ENCODE data around the gene CCL3. TPM values are rescaled to one million over a fixed set of nuclear protein-coding genes. Genes with fewer than 3 reads are reported as not detected.

The CCL3 gene
- total RNA-seq, 1 experiment from 2014 or later, result not detected

- DNase-seq (no peak), ATAC-seq (no peak)
- no peaks in the 10 kb centered on the region for H3K9me3 ChIP-seq (ENCODE audit: low read length)
- intact Hi-C loops (cut with micrococcal nuclease), result no loop called here
- BruUV-seq (replicated peaks), result no TSS peak
- H3K27ac ChIP-seq (ENCODE audit: low read length), result no peak overlapping the region
- H4K20me1 ChIP-seq (ENCODE audit: low read length), result no peaks in the 10 kb centered on the region
- no peaks in the 10 kb centered on the region for H3K4me1 ChIP-seq (ENCODE audit: insufficient read depth, low read length)
- no peaks in the 10 kb centered on the region for H3K79me2 ChIP-seq (ENCODE audit: low read length)
- POLR2A ChIA-PET (ENCODE audit: unreplicated experiment), result no interaction called here
- H3K36me3 ChIP-seq (ENCODE audit: low read depth, low read length), result no peaks in the 10 kb centered on the region
- H3K9ac ChIP-seq (ENCODE audit: low read length), result no peak overlapping the region
- H3K4me3 ChIP-seq (ENCODE audit: low read length), result no peak overlapping the region
- no peaks in the 10 kb centered on the region for H3F3A ChIP-seq (ENCODE audit: low read length, unreplicated experiment)
- H3K4me2 ChIP-seq (ENCODE audit: low read length), result no peak overlapping the region
- H3K27me3 ChIP-seq (ENCODE audit: low read length), result peaks cover 9% of the 10 kb centered on the region; the same call in 1 of the 2 replicates
- TF ChIP-seq EZH2 (IDR thresholded peaks at IDR 0.05; ENCODE audit: low read length, unreplicated experiment) (no peak), CTCF (conservative IDR thresholded peaks at IDR 0.05; ENCODE audit: low read depth, low read length) (no peak), EZH2phosphoT487 (IDR thresholded peaks at IDR 0.05; ENCODE audit: borderline replicate concordance, low read length) (no peak)
- no peaks in the 10 kb centered on the region for H3K9me2 ChIP-seq (replicated peaks; ENCODE audit: low read length)
- no peak overlapping the region for H2AFZ ChIP-seq (ENCODE audit: low read length)
- CTCF ChIA-PET, result interaction anchor here (0.6 kb wide), 1 partner anchor 96 kb away, joined by 3 read pairs; no protein-coding TSS in a partner anchor
These were observed 21.4 kb downstream of the CCL3 start for GRCh38 chr17:36068524-36068923.

GRCh38 chr17:36066365-36066985, 23.5 kb downstream of the CCL3 start:
- Histone ChIP-seq H3K4me3 (ENCODE audit: low read length) (no peak overlapping the region), H4K20me1 (ENCODE audit: low read length) (no peaks in the 10 kb centered on the region), H3K27ac (ENCODE audit: low read length) (no peak overlapping the region), H3K9me2 (replicated peaks; ENCODE audit: low read length) (no peaks in the 10 kb centered on the region), H3K27me3 (ENCODE audit: low read length) (peaks cover 25% of the 10 kb centered on the region; the same call in 1 of the 2 replicates), H3K9me3 (ENCODE audit: low read length) (no peaks in the 10 kb centered on the region), H3K79me2 (ENCODE audit: low read length) (no peaks in the 10 kb centered on the region), H2AFZ (ENCODE audit: low read length) (no peak overlapping the region), H3F3A (ENCODE audit: low read length, unreplicated experiment) (no peaks in the 10 kb centered on the region), H3K4me2 (ENCODE audit: low read length) (no peak overlapping the region), H3K4me1 (ENCODE audit: insufficient read depth, low read length) (no peaks in the 10 kb centered on the region), H3K9ac (ENCODE audit: low read length) (no peak overlapping the region), H3K36me3 (ENCODE audit: low read depth, low read length) (no peaks in the 10 kb centered on the region)
- ChIA-PET CTCF (no interaction called here), POLR2A (ENCODE audit: unreplicated experiment) (no interaction called here)
- no TSS peak for BruUV-seq (replicated peaks)
- no peak for TF ChIP-seq CTCF (conservative IDR thresholded peaks at IDR 0.05; ENCODE audit: low read depth, low read length)
- TF ChIP-seq EZH2phosphoT487 (IDR thresholded peaks at IDR 0.05; ENCODE audit: borderline replicate concordance, low read length), result no peak
- TF ChIP-seq EZH2 (IDR thresholded peaks at IDR 0.05; ENCODE audit: low read length, unreplicated experiment), result no peak
- no peak for DNase-seq
- intact Hi-C loops (cut with micrococcal nuclease), result no loop called here
- no peak for ATAC-seq

DNA sequence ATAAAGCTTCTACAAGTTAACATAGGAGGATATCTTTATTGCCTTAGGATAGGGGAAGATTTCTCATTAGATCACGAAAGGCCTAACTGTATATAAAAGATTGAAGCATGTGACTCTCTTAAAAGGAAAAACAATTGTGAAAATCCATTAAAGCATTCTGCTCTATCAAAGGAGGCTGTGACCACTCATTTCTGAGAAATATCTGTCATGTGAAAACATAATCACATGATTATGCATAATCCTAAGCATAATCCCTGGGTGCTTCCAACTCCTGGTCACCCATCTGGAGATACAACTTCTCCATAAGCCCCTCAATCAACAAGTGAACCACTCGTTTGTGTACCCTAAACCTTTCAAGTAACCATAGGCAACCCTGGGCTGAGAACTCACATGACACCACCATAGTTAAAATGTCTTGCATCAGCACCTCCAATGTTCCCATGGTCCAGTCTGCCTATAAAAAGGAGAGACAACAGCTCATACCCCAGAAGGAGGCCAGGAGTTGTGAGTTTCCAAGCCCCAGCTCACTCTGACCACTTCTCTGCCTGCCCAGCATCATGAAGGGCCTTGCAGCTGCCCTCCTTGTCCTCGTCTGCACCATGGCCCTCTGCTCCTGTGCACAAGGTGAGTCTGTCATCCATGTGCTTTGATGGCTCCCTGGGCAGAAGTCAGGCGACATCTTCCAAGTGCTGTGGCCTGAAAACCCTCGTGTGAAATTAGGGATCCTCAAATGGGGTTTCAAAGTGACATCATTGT, 26.0 kb downstream of the CCL3 start, which contains the start of gene CCL18:
TSS of gene CCL18 (plus strand) at position 487 of the 756 bp plus-strand sequence. CDS start at position 558, 71 bp downstream.
- H3K9ac ChIP-seq (ENCODE audit: low read length), result no peak within 1 kb of the TSS
- H3K27me3 ChIP-seq (ENCODE audit: low read length), result peaks cover 36% of the 10 kb centered on the region; the same call in 1 of the 2 replicates
- no peak within 1 kb of the TSS for H2AFZ ChIP-seq (ENCODE audit: low read length)

More for the DNA sequence above, 26.0 kb downstream of the CCL3 start, which contains the start of gene CCL18:
- H3K36me3 ChIP-seq (ENCODE audit: low read depth, low read length), result no peaks in the 10 kb centered on the region
- H3K27ac ChIP-seq (ENCODE audit: low read length), result no peak within 1 kb of the TSS
- H3K4me2 ChIP-seq (ENCODE audit: low read length), result no peak within 1 kb of the TSS
- H3K9me3 ChIP-seq (ENCODE audit: low read length), result no peaks in the 10 kb centered on the region
- no peaks in the 10 kb centered on the region for H3K9me2 ChIP-seq (replicated peaks; ENCODE audit: low read length)
- no peak for ATAC-seq
- no peaks in the 10 kb centered on the region for H3F3A ChIP-seq (ENCODE audit: low read length, unreplicated experiment)
- TF ChIP-seq CTCF (conservative IDR thresholded peaks at IDR 0.05; ENCODE audit: low read depth, low read length) (no peak), EZH2 (IDR thresholded peaks at IDR 0.05; ENCODE audit: low read length, unreplicated experiment) (no peak), EZH2phosphoT487 (IDR thresholded peaks at IDR 0.05; ENCODE audit: borderline replicate concordance, low read length) (no peak)
- no peak for DNase-seq
- ChIA-PET CTCF (no interaction called here), POLR2A (ENCODE audit: unreplicated experiment) (no interaction called here)
- intact Hi-C loops (cut with micrococcal nuclease), result no loop called here
- H4K20me1 ChIP-seq (ENCODE audit: low read length), result no peaks in the 10 kb centered on the region
- no peak within 1 kb of the TSS for H3K4me3 ChIP-seq (ENCODE audit: low read length)
- no TSS peak for BruUV-seq (replicated peaks)
- H3K4me1 ChIP-seq (ENCODE audit: insufficient read depth, low read length), result no peaks in the 10 kb centered on the region
- no peaks in the 10 kb centered on the region for H3K79me2 ChIP-seq (ENCODE audit: low read length)

Measured in PC-3 (cell line).